NK-92 (cell line): ENCODE measurements around the gene FLOT2.
"Not testable (repeated sequence)": the region's sequence is repeated elsewhere in the genome, so short reads cannot be mapped to it uniquely, and the experiment has no call there.

Experiments
- DNase-seq: peaks from one replicate; lab custom pipeline; 2025; ENCODE audit not compliant: unreplicated experiment; lab: John Stamatoyannopoulos, UW

FLOT2 gene

DNA sequence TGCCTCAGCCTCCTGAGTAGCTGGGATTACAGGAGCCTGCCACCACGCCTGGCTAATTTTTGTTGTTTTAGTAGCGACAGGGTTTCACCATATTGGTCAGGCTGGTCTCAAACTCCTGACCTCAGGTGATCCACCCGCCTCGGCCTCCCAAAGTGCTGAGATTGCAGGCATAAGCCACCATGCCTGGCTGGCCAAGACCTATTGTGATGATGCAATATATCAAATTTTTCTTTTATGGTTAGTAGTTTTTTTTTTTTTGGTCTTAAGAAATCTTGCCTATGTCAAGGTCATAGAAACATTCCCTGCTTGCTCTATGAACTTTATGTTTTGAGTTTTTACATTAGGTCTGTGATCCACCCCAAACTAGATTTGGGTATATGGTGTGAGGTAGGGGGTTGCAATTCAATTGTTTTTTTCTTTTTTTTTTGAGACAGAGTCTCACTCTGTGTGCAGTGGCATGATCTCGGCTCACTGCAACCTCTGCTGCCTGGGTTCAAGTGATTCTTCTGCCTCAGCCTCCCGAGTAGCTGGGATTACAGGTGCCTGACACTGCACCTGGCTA is 20.3 kb downstream of the FLOT2 start:
- not testable (repeated sequence) for DNase-seq

DNA sequence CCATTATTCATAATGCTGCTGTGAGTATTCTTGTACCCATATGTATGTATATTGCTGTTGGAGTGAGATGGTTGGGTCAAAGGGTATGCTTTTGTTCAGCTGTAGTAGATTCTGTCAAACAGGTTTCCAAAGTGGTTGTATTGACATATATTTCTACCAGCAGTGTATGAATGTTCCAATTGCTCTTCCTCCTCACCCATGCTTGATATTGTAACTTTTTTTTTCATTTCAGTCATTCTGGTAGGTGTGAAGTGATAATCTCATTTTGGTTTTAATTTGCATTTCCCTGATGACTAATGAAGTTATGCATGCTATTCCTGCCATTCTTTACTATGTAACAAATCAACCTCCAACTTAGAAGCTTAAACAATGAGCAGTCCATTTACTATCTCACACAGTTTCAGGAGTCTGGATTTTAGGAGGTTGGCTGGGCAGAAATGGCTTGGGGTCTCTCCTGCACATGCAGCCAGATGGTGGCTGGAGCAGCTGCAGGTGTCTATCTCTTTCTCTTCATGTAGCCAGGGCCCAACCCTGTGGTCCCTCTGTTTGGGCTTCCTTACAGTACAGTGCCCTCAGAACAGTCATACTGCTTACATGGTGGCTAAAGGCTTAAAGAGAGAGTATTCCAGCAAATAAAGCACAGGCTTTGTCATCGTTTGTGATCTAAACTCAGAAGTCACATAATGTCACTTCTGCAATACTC is 21.5 kb downstream of the FLOT2 start:
- no peak for DNase-seq

DNA sequence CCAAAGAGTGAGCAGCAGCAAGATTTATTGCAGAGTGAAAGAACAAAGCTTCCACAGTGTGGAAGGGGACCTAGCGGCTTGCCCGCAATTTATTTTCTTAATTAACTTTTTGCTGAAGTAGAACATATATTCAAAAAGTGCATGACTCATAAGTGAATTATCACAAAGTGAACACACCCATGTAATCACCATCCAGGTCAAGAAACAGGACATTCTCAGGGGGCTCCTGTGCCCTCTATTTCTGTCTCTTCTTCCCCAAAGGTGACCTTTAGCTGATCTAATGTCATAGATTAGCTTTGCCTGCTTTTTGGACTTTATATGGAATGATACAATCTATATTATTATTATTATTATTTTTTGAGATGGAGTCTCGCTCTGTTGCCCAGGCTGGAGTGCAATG is 22.8 kb downstream of the FLOT2 start:
- DNase-seq, result no peak

DNA sequence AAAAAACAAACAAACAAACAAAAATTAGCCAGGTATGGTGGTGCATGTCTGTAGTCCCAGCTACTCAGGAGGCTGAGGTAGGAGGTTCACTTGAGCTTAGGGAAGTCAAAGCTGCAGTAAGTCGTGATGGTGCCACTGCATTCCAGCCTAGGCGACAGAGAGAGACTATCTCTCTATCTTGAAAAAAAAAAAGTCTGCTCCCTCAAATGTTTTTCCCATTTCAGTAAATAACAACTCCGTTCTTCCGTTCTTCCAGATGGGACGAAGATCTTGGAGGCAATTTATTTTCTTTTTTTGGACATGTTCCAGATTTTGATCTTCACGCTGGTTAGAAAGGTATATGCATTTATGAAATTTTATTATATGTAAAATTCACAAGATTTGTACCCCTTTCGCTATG is 23.7 kb downstream of the FLOT2 start:
- no peak for DNase-seq

DNA sequence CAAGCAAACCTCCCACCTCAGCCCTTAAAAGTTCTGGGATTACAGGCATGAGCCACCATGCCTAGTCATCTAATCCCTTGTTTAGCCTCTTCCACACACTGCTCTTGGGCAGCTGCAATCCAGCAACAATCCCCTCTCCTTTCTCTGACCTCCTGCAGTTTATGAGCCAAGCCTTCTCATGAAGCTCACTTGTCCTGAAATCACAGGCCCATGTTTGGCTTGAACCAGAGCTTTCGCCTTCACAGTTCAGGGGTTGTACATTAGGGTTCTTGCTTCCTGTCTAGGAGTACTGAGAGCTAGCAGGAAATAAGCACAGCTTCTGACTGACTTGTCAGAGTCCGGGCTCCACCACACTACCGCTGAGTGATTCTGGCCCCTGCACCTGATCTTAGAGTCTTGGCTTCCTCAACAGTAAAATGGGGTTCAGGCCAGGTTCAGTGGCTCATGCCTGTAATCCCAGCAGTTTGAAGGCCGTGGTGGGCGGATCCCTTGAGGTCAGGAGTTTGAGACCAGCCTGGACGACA is 26.4 kb downstream of the FLOT2 start:
- no peak for DNase-seq

DNA sequence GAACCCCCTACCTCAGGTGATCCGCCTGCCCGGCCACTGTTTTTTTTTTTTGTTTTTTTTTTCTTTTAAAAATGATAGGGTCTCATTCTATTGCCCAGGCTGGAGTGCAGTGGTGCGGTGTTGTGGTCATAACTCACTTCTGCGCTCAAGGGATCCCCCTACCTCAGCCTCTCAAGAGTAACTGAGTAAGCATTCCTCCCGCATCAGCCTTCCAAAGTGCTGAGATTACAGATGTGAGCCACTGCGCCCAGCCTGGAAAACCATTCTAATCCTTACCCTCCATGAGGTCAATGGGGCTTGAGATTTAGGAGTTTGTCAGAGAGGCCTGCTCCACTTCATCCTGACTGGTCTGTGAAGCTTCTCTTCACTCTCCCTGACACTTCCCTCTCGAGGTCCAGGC is 30.3 kb downstream of the FLOT2 start:
- DNase-seq, result no peak

DNA sequence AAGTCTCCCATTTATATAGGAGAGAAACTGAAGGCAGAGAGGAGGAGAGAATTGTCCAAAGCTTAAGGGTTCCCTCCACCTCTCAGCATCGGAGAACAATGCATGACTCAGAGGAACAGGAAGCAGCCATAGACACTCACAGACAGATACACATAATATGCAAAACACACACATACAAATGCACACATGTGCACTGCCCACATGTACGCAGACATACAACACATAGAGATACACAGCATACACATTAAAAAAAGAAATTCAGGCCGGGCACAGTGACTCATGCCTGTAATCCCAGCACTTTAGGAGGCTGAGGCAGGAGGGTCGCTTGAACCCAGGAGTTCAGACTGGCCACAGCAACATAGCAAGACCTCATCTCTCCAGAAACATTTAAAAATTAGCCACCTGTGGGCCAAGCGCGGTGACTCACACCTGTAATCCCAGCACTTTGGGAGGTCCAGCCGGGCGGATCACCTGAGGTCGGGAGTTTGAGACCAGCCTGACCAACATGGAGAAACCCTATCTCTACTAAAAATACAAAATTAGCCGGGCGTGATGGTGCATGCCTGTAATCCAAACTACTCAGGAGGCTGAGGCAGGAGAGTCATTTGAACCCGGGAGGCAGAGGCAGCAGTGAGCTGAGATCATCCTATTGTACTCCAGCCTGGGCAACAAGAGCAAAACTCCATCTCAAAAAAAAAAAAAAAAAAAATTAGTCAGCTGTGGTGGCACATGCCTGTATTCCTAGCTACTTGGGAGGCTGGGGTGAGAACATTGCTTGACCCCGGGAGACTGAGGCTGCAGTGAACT is 31.4 kb downstream of the FLOT2 start:
- no peak for DNase-seq

DNA sequence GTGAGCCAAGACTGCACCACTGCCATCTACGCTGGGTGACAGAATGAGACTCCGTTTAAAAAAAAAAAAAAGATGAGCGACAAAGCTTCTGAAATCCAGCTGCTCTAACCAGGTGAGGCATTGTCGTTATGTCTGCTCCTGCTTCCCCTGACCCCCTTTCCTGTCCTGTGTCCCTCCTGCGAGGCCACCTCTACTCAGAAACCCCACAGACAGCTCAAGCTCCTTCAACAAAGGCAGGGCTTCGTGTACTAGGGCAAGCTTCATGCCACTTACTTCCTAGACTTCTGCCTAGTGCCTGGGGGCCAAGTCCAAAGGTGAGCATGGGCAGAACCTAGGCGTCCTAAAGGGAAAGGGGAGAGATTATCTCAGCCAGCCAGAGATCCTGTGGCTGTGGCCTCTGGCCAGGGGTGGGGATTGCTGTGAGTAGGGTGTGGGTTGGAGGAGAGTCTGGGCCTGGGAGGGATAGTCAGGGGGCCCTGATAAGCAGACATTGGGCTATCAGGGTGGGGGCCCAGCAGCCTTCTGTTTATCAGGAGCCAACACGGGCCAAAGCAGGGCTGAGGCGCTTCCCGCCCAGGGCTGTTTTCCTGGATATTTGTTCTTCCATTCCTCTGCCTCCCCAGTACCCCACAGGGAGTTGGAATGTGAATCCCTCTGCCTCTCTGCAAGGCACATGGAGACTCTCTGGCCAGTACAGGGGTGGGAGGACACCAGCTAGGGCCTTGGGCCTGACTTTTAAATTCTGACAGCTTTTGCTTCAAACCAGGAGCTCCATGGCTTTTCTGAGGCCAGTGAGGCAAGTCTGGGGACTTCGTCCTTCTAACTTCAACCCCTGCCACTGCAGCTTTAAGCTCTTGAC is 32.3 kb downstream of the FLOT2 start:
- DNase-seq, result no peak

DNA sequence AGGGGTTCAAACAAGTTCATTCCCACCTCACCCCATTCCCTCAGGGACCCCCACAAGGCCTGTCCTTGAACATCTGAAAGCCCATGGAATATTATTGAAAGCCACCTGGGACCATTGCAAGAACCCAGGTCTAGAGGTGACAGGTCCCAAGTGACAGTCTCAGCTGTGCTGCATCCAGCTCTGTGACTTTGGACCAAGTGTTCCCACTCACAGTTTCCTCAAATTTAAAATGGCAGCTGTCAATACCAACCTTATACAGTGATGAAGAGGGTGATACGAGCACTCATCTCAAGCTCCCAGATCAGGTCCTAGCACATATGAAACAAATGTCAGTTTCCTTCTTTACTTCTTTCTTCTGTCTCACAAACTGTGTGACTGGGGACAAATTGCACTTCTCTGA is 33.6 kb downstream of the FLOT2 start:
- no peak for DNase-seq

DNA sequence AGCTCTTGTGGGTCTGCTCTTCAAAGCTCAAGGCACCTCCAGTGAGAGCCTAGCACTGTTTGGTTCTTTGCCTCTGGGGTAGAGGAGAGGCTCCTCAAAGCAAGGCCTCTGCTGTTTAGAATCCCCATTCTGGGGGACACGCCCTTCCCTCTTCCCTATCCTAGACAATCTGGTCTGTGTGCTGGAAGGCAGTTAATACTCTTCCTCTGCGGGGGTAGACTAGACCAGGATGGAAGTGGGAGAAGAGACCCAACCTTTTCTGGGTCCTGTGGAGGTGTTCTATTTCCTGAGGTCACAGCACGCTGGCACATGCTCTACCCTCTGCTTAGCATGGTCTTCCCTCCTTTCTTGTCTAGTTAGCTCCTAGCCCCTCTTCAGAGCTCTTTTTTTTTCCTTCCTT is 35.0 kb downstream of the FLOT2 start:
- DNase-seq, result no peak

DNA sequence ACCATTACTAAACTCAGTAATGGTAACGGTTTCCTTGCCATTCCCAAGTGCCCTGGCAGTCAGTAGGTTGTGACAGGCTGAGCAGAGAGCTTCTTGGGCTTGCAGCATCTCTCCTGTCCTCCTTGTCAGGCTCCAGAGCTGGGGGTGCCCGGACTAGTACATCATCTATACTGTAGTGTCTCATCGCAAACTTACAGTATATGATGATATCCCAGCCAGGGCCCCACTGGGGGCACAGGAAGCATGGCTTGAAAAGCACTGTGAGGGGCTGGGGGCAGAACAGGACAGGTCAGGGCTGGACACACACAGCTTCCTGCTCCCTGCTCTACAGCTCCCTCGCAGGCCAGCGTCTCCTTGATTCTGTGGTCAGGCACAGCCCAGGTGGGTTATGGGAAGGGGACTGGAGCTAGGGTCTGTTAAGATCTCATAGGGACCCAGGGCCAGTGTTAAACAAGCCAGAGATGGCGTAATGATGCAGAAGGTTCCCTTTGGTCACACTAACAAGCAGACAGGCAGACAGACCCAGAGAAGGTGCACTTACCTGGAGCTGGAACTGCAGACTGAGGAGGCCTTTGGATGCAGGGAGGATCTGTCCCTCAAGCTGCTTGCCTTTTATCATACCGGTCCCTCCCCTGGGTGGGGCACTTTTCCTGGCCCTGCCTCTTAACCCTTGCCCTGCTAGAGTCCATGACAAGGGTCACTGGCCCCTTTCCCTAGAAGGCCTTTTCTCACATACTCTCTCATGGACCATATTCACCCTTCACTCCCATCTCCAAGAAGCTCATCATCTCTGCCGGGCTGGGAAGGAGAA is 35.9 kb downstream of the FLOT2 start:
- no peak for DNase-seq

DNA sequence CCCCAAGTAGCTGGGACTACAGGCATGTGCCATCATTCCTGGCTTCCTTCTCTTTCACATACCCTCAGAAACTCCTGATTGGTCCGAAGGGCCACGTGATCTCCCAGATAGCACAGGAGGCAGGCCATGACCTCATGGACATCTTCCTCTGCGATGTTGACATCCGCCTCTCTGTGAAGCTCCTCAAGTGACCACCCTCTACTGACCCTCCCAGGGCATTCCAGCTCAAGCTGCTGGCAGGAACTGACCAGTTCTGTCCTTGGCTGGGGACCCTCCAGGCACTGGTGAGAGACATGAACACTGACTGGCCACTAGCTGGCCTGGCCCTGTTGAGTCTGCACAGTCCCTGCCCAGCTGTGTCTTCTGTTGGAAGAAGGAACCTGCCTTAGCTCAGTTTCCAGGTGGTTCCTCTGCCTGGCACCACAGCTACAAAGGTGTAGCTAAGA is 37.1 kb downstream of the FLOT2 start:
- no peak for DNase-seq

DNA sequence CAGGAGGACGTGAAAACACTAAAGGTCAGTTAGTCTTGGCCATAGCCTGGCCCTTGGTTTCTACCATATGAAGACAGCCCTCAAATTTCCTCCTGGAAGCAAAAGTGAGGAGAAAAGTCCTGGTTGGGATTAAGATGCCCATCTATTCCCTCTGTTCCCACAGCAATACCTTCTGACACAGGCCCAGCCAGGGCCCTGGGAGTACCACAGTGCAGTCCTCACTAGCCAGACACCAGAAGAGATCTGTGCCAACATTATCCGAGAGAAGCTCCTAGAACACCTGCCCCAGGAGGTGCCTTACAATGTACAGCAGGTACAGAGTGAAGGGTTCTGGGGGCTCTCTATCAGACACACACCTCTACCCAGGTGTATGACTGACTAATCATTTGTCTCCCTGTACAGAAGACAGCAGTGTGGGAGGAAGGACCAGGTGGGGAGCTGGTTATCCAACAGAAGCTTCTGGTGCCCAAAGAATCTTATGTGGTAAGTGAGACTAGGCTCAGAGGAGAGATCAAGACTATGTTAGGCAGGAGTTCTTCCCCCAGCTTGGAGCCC is 38.7 kb downstream of the FLOT2 start:
- no peak for DNase-seq

DNA sequence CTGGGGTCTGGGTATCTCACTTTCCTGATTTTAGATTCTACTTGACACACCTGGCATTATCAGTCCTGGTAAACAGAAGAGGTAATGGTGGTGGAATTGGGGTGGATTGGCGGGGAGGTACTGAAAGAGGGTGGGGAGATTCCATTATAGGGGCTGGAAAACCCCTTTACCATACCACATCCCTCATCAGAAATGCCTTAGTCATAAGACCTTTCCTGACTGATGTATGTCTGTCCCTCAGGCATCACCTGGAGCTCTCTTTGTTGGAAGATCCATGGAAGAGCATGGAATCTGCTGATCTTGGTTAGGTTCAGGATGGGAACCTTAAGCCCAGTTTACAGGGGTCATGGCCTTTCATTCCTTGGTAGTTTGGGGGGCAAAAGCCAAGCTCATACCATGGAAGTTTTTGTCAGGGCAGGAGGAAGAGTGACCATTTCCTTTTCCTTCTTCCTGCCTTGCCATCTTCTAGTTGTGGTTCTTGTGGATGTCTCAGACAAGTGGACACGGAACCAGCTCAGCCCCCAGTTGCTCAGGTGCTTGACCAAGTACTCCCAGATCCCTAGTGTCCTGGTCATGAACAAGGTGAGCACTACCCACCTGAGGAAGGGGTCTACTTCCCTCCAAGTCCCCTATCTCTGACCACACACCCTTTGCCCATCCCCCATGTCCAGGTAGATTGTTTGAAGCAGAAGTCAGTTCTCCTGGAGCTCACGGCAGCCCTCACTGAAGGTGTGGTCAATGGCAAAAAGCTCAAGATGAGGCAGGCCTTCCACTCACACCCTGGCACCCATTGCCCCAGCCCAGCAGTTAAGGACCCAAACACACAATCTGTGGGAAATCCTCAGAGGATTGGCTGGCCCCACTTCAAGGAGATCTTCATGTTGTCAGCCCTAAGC is 39.4 kb downstream of the FLOT2 start:
- DNase-seq, result no peak

DNA sequence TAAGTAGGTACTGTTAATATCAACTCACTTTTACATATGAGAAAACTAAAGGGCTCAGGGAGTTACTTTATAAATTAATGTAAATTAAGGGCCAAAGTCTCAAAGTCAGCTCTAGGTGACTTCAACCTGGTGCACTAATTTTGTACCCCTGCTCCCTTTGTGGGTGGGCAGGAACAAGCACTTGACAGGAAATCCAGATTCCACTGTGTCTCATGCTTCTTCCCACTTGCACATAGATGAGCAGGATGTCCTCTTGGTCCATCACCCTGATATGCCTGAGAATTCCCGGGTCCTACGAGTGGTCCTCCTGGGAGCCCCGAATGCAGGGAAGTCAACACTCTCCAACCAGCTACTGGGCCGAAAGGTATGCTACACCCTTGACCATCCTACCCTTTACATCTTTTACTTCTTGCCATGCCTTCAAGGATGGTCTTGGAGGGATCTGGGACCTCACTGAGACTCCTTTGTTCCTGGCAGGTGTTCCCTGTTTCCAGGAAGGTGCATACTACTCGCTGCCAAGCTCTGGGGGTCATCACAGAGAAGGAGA is 41.4 kb downstream of the FLOT2 start:
- DNase-seq, result no peak

DNA sequence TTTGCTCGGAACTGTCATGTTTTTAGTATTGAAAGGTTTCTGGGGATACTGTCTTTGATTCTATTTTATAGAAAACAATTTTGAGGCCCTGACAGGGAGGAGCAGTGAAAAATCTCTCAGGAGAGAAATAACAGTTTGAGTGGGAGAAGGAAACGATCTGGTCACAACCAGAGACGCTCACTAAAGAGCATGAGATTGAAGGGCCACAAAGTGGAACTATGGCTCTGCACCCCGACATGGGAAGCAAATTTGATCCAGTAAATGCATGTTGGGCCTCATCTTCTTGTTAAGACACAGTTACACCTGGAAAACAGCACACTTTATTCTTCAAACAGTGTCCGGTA is 42.2 kb downstream of the FLOT2 start:
- no peak for DNase-seq

DNA sequence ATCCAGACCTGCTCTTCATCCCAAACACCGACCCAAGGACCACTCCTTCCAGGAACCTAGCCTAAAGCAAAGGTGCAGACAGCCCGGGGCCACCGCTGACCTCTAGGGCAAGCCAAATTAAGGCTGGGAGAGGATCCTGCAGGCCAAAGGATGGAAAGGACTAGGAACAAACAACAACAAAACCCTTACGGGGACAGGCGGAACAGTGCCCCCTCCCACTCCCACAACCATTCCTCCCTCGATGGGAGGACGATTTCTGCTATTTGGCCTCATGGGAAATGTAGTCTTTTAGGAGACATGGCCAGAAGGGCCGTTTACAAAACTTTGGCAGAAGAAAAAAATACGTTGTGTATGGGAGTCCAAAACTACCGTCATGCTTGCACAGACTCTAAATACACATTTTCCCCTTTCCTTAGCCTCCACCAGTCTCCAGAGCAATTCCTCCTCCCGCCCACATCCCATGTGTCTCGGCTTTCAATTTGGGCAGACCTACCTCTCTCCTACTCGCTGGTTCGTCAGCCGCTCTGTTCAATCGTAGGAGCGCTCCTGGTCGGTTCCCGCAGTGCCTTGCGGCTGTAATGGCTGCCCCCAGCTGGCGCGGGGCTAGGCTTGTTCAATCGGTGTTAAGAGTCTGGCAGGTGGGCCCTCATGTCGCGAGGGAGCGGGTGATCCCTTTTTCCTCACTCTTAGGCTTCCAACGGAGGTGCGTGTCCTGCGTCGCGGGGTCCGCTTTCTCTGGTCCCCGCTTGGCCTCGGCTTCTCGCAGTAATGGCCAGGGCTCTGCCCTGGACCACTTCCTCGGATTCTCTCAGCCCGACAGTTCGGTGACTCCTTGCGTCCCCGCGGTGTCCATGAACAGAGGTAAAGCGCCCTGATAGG is 42.8 kb downstream of the FLOT2 start, which contains the start of gene ERAL1:
Gene ERAL1 (plus strand): TSS at position 560 of the 879 bp plus-strand sequence. CDS start 19 bp downstream, at position 579.
- no peak for DNase-seq

DNA sequence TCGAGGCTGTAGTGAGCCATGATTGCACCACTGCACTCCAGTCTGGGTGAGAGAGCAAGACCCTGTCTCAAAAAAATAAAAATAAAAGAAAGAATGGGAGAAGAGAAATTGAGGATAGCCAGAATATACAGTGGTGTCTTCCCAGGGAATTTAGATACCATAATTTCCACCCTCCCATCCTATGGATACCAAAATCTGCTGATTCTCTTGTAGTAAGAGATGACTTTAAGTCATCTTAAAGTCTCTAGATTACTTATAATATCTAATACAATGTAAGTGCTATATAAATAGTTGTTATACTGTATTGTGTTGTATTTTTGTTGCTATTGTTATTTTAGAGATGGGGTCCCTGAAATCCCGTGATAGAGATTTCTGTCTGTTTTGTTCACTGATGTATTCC is 44.2 kb downstream of the FLOT2 start:
- no peak for DNase-seq
